ENCODE measurements around the gene SMARCA5.

- TF ChIP-seq, protein P1, sequence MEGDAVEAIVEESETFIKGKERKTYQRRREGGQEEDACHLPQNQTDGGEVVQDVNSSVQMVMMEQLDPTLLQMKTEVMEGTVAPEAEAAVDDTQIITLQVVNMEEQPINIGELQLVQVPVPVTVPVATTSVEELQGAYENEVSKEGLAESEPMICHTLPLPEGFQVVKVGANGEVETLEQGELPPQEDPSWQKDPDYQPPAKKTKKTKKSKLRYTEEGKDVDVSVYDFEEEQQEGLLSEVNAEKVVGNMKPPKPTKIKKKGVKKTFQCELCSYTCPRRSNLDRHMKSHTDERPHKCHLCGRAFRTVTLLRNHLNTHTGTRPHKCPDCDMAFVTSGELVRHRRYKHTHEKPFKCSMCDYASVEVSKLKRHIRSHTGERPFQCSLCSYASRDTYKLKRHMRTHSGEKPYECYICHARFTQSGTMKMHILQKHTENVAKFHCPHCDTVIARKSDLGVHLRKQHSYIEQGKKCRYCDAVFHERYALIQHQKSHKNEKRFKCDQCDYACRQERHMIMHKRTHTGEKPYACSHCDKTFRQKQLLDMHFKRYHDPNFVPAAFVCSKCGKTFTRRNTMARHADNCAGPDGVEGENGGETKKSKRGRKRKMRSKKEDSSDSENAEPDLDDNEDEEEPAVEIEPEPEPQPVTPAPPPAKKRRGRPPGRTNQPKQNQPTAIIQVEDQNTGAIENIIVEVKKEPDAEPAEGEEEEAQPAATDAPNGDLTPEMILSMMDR (IDR thresholded peaks at IDR 0.05), result no peak
- TF ChIP-seq EZH2 (IDR thresholded peaks at IDR 0.05; ENCODE audit: borderline replicate concordance, insufficient read depth, low read depth, low read length, poor library complexity, severe bottlenecking), result no peak
These were observed 83.8 kb downstream of the SMARCA5 start for GRCh38 chr4:143597276-143597675.
